Measurements from ENCODE around the gene BAIAP2L1. TPM values are rescaled to one million over a fixed set of nuclear protein-coding genes. Genes with fewer than 3 reads are reported as not detected.

The BAIAP2L1 gene
- total and polyA plus RNA-seq, 2 experiments from 2014 or later, result 24.1 to 38.3 TPM

GRCh38 chr7:98265841-98266271 is 135.0 kb downstream of the BAIAP2L1 start (continued):
- TF ChIP-seq ZNF462 (CRISPR knock-in tag; IDR thresholded peaks at IDR 0.05), result no peak

GRCh38 chr7:98257701-98258100 is 143.2 kb downstream of the BAIAP2L1 start:
- Histone ChIP-seq H3K4me1 (ENCODE audit: insufficient read depth) (0 out of 2 replicates have a peak, but pooled peaks cover 5% of the 10 kb centered on the region), H3F3A (replicated peaks; ENCODE audit: low read depth) (no peaks in the 10 kb centered on the region), H3K27ac (ENCODE audit: low read depth) (no peak overlapping the region), H3K27me3 (ENCODE audit: insufficient read depth) (no peaks in the 10 kb centered on the region), H4K20me1 (replicated peaks; ENCODE audit: insufficient read depth) (peaks cover 6% of the 10 kb centered on the region), H2AFZ (no peak overlapping the region), H3K36me3 (ENCODE audit: insufficient read depth) (no peaks in the 10 kb centered on the region), H3K4me2 (no peak overlapping the region), H3K79me2 (replicated peaks; ENCODE audit: insufficient read depth) (peaks cover 9% of the 10 kb centered on the region), H3K9me2 (ENCODE audit: insufficient read depth) (no peaks in the 10 kb centered on the region), H3K4me3 (no peak overlapping the region)
- peaks cover 2% of the 10 kb centered on the region for H3K27me3 Mint-ChIP-seq (ENCODE audit: insufficient read depth, low read depth, poor library complexity)
- no peak overlapping the region for H3K27ac Mint-ChIP-seq
- H3K9me3 Mint-ChIP-seq, result 0 out of 3 replicates have a peak, but pooled peaks cover 8% of the 10 kb centered on the region
- H3K4me1 Mint-ChIP-seq, result peaks cover 5% of the 10 kb centered on the region; the same call in 2 of the 3 replicates
- no peak for ATAC-seq
- DNase-seq (ENCODE audit: low spot score), result no peak
- H3K4me3 Mint-ChIP-seq, result no peak overlapping the region
- peaks cover 6% of the 10 kb centered on the region; the same call in 1 of the 3 replicates for H3K36me3 Mint-ChIP-seq (ENCODE audit: low read depth)
- TF ChIP-seq ZNF331 (CRISPR knock-in tag; IDR thresholded peaks at IDR 0.05; ENCODE audit: low read depth) (no peak), NANOG (IDR thresholded peaks at IDR 0.05; ENCODE audit: borderline replicate concordance) (no peak), STAT1 (IDR thresholded peaks at IDR 0.05; ENCODE audit: unreplicated experiment) (no peak), POLR2AphosphoS5 (IDR thresholded peaks at IDR 0.05; ENCODE audit: low read depth) (no peak)
- TF ChIP-seq, protein P1, sequence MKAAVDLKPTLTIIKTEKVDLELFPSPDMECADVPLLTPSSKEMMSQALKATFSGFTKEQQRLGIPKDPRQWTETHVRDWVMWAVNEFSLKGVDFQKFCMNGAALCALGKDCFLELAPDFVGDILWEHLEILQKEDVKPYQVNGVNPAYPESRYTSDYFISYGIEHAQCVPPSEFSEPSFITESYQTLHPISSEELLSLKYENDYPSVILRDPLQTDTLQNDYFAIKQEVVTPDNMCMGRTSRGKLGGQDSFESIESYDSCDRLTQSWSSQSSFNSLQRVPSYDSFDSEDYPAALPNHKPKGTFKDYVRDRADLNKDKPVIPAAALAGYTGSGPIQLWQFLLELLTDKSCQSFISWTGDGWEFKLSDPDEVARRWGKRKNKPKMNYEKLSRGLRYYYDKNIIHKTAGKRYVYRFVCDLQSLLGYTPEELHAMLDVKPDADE (IDR thresholded peaks at IDR 0.05), result no peak
- TF ChIP-seq, protein P2, sequence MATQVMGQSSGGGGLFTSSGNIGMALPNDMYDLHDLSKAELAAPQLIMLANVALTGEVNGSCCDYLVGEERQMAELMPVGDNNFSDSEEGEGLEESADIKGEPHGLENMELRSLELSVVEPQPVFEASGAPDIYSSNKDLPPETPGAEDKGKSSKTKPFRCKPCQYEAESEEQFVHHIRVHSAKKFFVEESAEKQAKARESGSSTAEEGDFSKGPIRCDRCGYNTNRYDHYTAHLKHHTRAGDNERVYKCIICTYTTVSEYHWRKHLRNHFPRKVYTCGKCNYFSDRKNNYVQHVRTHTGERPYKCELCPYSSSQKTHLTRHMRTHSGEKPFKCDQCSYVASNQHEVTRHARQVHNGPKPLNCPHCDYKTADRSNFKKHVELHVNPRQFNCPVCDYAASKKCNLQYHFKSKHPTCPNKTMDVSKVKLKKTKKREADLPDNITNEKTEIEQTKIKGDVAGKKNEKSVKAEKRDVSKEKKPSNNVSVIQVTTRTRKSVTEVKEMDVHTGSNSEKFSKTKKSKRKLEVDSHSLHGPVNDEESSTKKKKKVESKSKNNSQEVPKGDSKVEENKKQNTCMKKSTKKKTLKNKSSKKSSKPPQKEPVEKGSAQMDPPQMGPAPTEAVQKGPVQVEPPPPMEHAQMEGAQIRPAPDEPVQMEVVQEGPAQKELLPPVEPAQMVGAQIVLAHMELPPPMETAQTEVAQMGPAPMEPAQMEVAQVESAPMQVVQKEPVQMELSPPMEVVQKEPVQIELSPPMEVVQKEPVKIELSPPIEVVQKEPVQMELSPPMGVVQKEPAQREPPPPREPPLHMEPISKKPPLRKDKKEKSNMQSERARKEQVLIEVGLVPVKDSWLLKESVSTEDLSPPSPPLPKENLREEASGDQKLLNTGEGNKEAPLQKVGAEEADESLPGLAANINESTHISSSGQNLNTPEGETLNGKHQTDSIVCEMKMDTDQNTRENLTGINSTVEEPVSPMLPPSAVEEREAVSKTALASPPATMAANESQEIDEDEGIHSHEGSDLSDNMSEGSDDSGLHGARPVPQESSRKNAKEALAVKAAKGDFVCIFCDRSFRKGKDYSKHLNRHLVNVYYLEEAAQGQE (IDR thresholded peaks at IDR 0.05; ENCODE audit: unreplicated experiment), result no peak

Data from GM23338 (cell line).